Measurements from ENCODE around the gene RBM26. TPM values are rescaled to one million over a fixed set of nuclear protein-coding genes. Genes with fewer than 3 reads are reported as not detected.

RBM26 gene
- total and polyA plus RNA-seq, 3 donors from 2014 or later: 37.6 to 67.5 (median 66.1) TPM

DNA sequence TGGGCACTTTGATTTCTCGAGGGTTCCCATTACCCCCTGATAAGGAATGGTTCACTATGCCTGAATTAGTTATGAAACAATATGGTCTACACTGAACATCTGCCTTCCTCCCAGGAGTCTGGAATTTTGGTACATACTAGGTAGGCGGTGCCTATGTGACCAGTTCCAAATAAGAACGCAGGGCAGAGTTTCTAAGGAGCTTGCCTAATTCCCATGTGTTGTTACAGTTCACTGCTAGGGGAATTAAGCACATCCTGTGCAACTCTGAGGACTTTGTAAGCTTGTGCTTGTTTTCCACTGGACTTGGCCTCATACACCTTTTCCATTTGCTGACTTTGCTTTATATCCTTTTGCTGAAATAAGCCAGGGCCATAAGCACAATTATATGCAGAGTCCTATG lies 29.2 kb downstream of the RBM26 start:
- no peaks in the 10 kb centered on the region for H3K4me1 ChIP-seq
- H3K36me3 ChIP-seq (ENCODE audit: low read depth, missing control alignments): no peaks in the 10 kb centered on the region
- no peaks in the 10 kb centered on the region for H3K27me3 ChIP-seq
- intact Hi-C loops (cut with DNase I; ENCODE audit: low total_unique reads): no loop called here
- TF ChIP-seq POLR2A (IDR thresholded peaks at IDR 0.05) (no peak), CTCF (IDR thresholded peaks at IDR 0.05) (no peak)
- 87 to 91% methylated on average over 3 of the region's 3 CpGs for WGBS, 2 donors
- H3K9me3 ChIP-seq: no peaks in the 10 kb centered on the region
- no peak overlapping the region for H3K4me3 ChIP-seq
- DNase-seq: no peak
- H3K27ac ChIP-seq: no peak overlapping the region

DNA sequence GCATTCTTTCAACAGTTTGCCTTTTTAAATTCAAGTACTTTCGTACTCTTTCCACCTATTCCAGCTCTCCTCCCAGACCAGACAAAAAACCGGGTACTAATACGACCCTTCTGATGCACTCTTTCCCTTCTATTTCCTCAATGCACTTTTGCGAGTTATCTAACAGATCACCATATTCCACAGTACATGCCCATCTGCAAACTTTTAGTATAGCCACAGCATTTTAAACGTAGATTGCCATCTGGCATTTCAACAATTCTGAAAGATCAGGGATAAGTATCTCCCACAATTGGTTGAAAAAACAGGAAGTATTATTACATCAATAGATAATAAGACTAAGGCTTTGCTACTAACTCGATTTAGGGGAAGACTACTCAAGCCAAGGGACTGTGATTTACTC lies 31.5 kb downstream of the RBM26 start:
- no peaks in the 10 kb centered on the region for H3K9me3 ChIP-seq
- H3K36me3 ChIP-seq (ENCODE audit: low read depth, missing control alignments): no peaks in the 10 kb centered on the region
- WGBS, 2 donors: 88 to 89% methylated on average over 6 of the region's 6 CpGs
- no peak overlapping the region for H3K27ac ChIP-seq
- no peak for DNase-seq
- no peak overlapping the region for H3K4me3 ChIP-seq
- no peaks in the 10 kb centered on the region for H3K27me3 ChIP-seq
- TF ChIP-seq POLR2A (IDR thresholded peaks at IDR 0.05): no peak
- no peak for TF ChIP-seq CTCF (IDR thresholded peaks at IDR 0.05)
- no peaks in the 10 kb centered on the region for H3K4me1 ChIP-seq
- intact Hi-C loops (cut with DNase I; ENCODE audit: low total_unique reads): no loop called here

DNA sequence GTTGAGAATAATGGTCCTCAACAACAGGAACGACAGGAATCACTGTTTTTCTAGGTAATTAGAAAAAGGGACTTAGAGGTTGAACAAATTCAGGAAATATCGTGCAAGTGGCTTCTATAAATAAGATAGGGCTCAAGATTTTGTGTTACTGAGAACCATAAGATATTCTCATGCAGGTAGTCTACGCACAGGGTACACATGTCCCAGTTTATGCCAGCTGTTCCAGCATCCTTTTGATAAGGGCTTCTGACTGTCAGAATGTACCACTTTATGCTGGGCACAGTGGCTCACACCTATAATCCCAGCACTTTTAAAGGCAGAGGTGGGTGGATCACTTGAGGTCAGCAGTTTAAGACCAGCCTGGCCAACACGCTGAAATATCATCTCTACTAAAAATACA lies 32.1 kb downstream of the RBM26 start:
- TF ChIP-seq POLR2A (IDR thresholded peaks at IDR 0.05) (no peak), CTCF (IDR thresholded peaks at IDR 0.05) (no peak)
- Histone ChIP-seq H3K4me3 (no peak overlapping the region), H3K4me1 (no peaks in the 10 kb centered on the region), H3K9me3 (no peaks in the 10 kb centered on the region), H3K27me3 (no peaks in the 10 kb centered on the region), H3K27ac (no peak overlapping the region), H3K36me3 (ENCODE audit: low read depth, missing control alignments) (no peaks in the 10 kb centered on the region)
- WGBS, 2 donors: 88 to 92% methylated on average over 4 of the region's 4 CpGs
- no peak for DNase-seq
- intact Hi-C loops (cut with DNase I; ENCODE audit: low total_unique reads): no loop called here

- Histone ChIP-seq H3K27ac (no peak overlapping the region), H3K9me3 (no peaks in the 10 kb centered on the region), H3K36me3 (ENCODE audit: low read depth, missing control alignments) (no peaks in the 10 kb centered on the region), H3K27me3 (no peaks in the 10 kb centered on the region), H3K4me3 (no peak overlapping the region), H3K4me1 (no peaks in the 10 kb centered on the region)
- no peak for DNase-seq
- 86 to 95% methylated on average over 1 of the region's 1 CpG for WGBS, 2 donors
- intact Hi-C loops (cut with DNase I; ENCODE audit: low total_unique reads): no loop called here
- TF ChIP-seq CTCF (IDR thresholded peaks at IDR 0.05) (no peak), POLR2A (IDR thresholded peaks at IDR 0.05) (no peak)
These were observed 36.8 kb downstream of the RBM26 start for GRCh38 chr13:79369226-79369625.

DNA sequence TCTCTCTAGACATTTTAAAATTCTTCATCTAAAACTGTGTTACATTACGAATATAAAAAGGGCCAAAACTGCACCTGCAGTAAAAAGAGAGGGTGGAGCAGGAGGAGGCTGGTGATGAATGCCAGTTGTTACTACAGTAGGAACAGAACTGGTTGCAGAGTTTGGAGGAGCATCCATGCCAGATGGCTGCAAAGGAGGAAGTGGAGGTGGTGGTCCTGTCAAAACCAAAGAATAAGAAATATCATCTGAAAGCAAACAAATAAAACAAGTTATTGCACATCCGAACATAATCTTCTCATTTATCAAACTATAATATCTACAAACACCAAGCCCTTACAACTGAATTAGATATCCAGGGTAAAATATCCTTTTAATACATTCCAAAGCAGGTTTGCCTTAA lies 40.1 kb downstream of the RBM26 start:
- DNase-seq: no peak
- intact Hi-C loops (cut with DNase I; ENCODE audit: low total_unique reads): no loop called here
- Histone ChIP-seq H3K9me3 (no peaks in the 10 kb centered on the region), H3K27ac (no peak overlapping the region), H3K36me3 (ENCODE audit: low read depth, missing control alignments) (no peaks in the 10 kb centered on the region), H3K27me3 (no peaks in the 10 kb centered on the region), H3K4me3 (no peak overlapping the region), H3K4me1 (no peaks in the 10 kb centered on the region)
- 98 to 99% methylated on average over 2 of the region's 2 CpGs for WGBS, 2 donors
- TF ChIP-seq POLR2A (IDR thresholded peaks at IDR 0.05): no peak
- no peak for TF ChIP-seq CTCF (IDR thresholded peaks at IDR 0.05)

All from testis (tissue), 3 donors.